ENCODE data around the gene NEAT1. TPM values are rescaled to one million over a fixed set of nuclear protein-coding genes. Genes with fewer than 3 reads are reported as not detected.

Gene NEAT1
- total RNA-seq, 1 donor from 2014 or later = 425 TPM

Other genes with a start within 250 kb of the NEAT1 start
- 235 and 239 TPM in 2 replicates for gene CAPN1, start 240.9 kb upstream of the NEAT1 start, total RNA-seq
- 13.8 and 16.1 TPM in 2 replicates for gene POLA2, start 160.8 kb upstream of the NEAT1 start, total RNA-seq
- gene CDC42EP2, start 107.9 kb upstream of the NEAT1 start, total RNA-seq = 48.0 and 56.5 TPM in 2 replicates
- gene DPF2, start 88.9 kb upstream of the NEAT1 start, total RNA-seq = 40.9 and 52.2 TPM in 2 replicates
- gene TIGD3, start 68.0 kb upstream of the NEAT1 start, total RNA-seq = 0.41 TPM in 1 of 2 replicates, not detected in the other
- gene SLC25A45, start 40.2 kb upstream of the NEAT1 start, total RNA-seq = 2.0 and 3.5 TPM in 2 replicates
- 120 and 121 TPM in 2 replicates for gene FRMD8, start 36.2 kb upstream of the NEAT1 start, total RNA-seq
- gene MALAT1, start 76.2 kb downstream of the NEAT1 start, total RNA-seq = 3,312 and 7,796 TPM in 2 replicates
- 94.4 and 104 TPM in 2 replicates for gene SCYL1, start 102.3 kb downstream of the NEAT1 start, total RNA-seq
- gene LTBP3, start 135.6 kb downstream of the NEAT1 start, total RNA-seq = 104 and 131 TPM in 2 replicates
- gene ZNRD2, start 147.7 kb downstream of the NEAT1 start, total RNA-seq = 59.4 and 66.4 TPM in 2 replicates
- 63.6 and 90.4 TPM in 2 replicates for gene FAM89B, start 149.7 kb downstream of the NEAT1 start, total RNA-seq
- 24.4 and 27.8 TPM in 2 replicates for gene EHBP1L1, start 153.3 kb downstream of the NEAT1 start, total RNA-seq
- 0.58 TPM in 1 of 2 replicates, not detected in the other for gene KCNK7, start 173.0 kb downstream of the NEAT1 start, total RNA-seq
- 100 and 181 TPM in 2 replicates for gene MAP3K11, start 191.4 kb downstream of the NEAT1 start, total RNA-seq
- 51.0 and 67.8 TPM in 2 replicates for gene PCNX3, start 193.0 kb downstream of the NEAT1 start, total RNA-seq
- 60.7 and 102 TPM in 2 replicates for gene SIPA1, start 215.3 kb downstream of the NEAT1 start, total RNA-seq
- 89.0 and 118 TPM in 2 replicates for gene RELA, start 240.1 kb downstream of the NEAT1 start, total RNA-seq